HG03442 (cell line): Measurements from ENCODE around the gene CFAP74.
"Not testable (repeated sequence)": the region's sequence is repeated elsewhere in the genome, so short reads cannot be mapped to it uniquely, and the experiment has no call there.

Experiments used
- ATAC-seq: cut with Tn5 transposase; IDR thresholded peaks from one replicate; pipeline ENCODE4 v1.9.1; 2021; ENCODE audit warnings: mild to moderate bottlenecking, moderate library complexity; ENCODE audit not compliant: unreplicated experiment

The CFAP74 gene

GRCh38 chr1:1989102-1989542 is 14.5 kb downstream of the CFAP74 start:
- no peak for ATAC-seq

- no peak for ATAC-seq
Measured at GRCh38 chr1:1988061-1988945, 15.3 kb downstream of the CFAP74 start.

- no peak for ATAC-seq
Measured at GRCh38 chr1:1987142-1987510, 16.5 kb downstream of the CFAP74 start.

GRCh38 chr1:1986451-1987141 is 17.0 kb downstream of the CFAP74 start:
- ATAC-seq, result no peak

GRCh38 chr1:1985375-1986050 is 18.1 kb downstream of the CFAP74 start:
- no peak for ATAC-seq

GRCh38 chr1:1984560-1985070 is 19.0 kb downstream of the CFAP74 start:
- no peak for ATAC-seq

GRCh38 chr1:1982379-1983232 is 21.0 kb downstream of the CFAP74 start:
- no peak for ATAC-seq

- ATAC-seq, result not testable (repeated sequence)
Measured at GRCh38 chr1:1981631-1982327, 21.8 kb downstream of the CFAP74 start.

- ATAC-seq, result no peak
Measured at GRCh38 chr1:1981142-1981500, 22.5 kb downstream of the CFAP74 start.

GRCh38 chr1:1980467-1981141 is 23.0 kb downstream of the CFAP74 start:
- no peak for ATAC-seq

GRCh38 chr1:1979482-1980165 is 24.0 kb downstream of the CFAP74 start:
- no peak for ATAC-seq

GRCh38 chr1:1978690-1979481 is 24.7 kb downstream of the CFAP74 start:
- ATAC-seq, result not testable (repeated sequence)

- no peak for ATAC-seq
Measured at GRCh38 chr1:1978108-1978507, 25.5 kb downstream of the CFAP74 start.

- ATAC-seq, result no peak
Measured at GRCh38 chr1:1976031-1976430, 27.6 kb downstream of the CFAP74 start.

- no peak for ATAC-seq
Measured at GRCh38 chr1:1975535-1975934, 28.1 kb downstream of the CFAP74 start.

- ATAC-seq, result no peak
Measured at GRCh38 chr1:1974834-1975233, 28.8 kb downstream of the CFAP74 start.

GRCh38 chr1:1973716-1974642 is 29.6 kb downstream of the CFAP74 start:
- ATAC-seq, result no peak
